Hepatocyte (in vitro differentiated cells): ENCODE results near the gene VPS9D1. TPM values are rescaled to one million over a fixed set of nuclear protein-coding genes. Genes with fewer than 3 reads are reported as not detected.

ENCODE experiments used
- DNase-seq: peaks from one replicate; pipeline ENCODE4 v3.0.0-alpha.2; 2016; ENCODE audit warnings: low spot score
- H2AFZ ChIP-seq: fragments of 200-600 bp; sonication (generic); 2 replicates; pipeline ENCODE4 v1.6.0; 2016; ENCODE audit warnings: antibody characterized with exemption, mild to moderate bottlenecking
- H3K27ac ChIP-seq: fragments of 200-600 bp; sonication (generic); 2 replicates; pipeline ENCODE4 v1.5.1; 2016; ENCODE audit warnings: mild to moderate bottlenecking
- H3K27me3 ChIP-seq: fragments of 200-600 bp; sonication (generic); 2 replicates; pipeline ENCODE4 v1.6.1; 2016
- H3K36me3 ChIP-seq: fragments of 200-600 bp; sonication (generic); replicated peaks from 2 replicates; pipeline ENCODE4 v1.5.1; 2016; ENCODE audit warnings: low read depth; ENCODE audit not compliant: insufficient read depth
- H3K4me1 ChIP-seq: fragments of 200-600 bp; sonication (generic); 2 replicates; pipeline ENCODE4 v1.5.1; 2016; ENCODE audit warnings: mild to moderate bottlenecking, moderate library complexity; ENCODE audit not compliant: insufficient read depth
- H3K4me2 ChIP-seq: fragments of 200-600 bp; sonication (generic); 2 replicates; pipeline ENCODE4 v1.6.0; 2016
- H3K4me3 ChIP-seq: fragments of 200-600 bp; sonication (generic); 2 replicates; pipeline ENCODE4 v1.5.1; 2016; ENCODE audit warnings: mild to moderate bottlenecking
- H3K79me2 ChIP-seq: fragments of 200-600 bp; sonication (generic); 2 replicates; pipeline ENCODE4 v1.6.0; 2017; ENCODE audit warnings: mild to moderate bottlenecking
- H3K9me2 ChIP-seq: fragments of 200-600 bp; sonication (generic); replicated peaks from 2 replicates; pipeline ENCODE4 v1.6.0; 2017; ENCODE audit warnings: mild to moderate bottlenecking; ENCODE audit not compliant: insufficient read depth
- H3K9me3 ChIP-seq: fragments of 200-600 bp; sonication (generic); 2 replicates; pipeline ENCODE4 v1.5.1; 2016; ENCODE audit warnings: low read depth, mild to moderate bottlenecking
- H4K20me1 ChIP-seq: fragments of 200-600 bp; sonication (generic); 2 replicates; pipeline ENCODE4 v1.6.0; 2016; ENCODE audit warnings: mild to moderate bottlenecking; ENCODE audit not compliant: insufficient read depth, poor library complexity, severe bottlenecking
- EZH2 ChIP-seq: fragments of 200-600 bp; sonication (generic); IDR thresholded peaks from 2 replicates; pipeline ENCODE4 v1.6.1; 2016; ENCODE audit warnings: antibody characterized with exemption, mild to moderate bottlenecking, borderline replicate concordance
- EZH2phosphoT487 ChIP-seq: fragments of 200-600 bp; sonication (generic); IDR thresholded peaks from one replicate; pipeline ENCODE4 v1.6.1; 2018; ENCODE audit warnings: antibody characterized with exemption, mild to moderate bottlenecking, low read depth, moderate library complexity; ENCODE audit not compliant: unreplicated experiment, severe bottlenecking
- WGBS: methylation state at CpG from one replicate; pipeline ENCODE4 v1.1.6; 2016; ENCODE audit warnings: low lambda C conversion rate; ENCODE audit errors: missing lambda C conversion rate; 5-methylcytosine and 5-hydroxymethylcytosine counted together
- polyA plus RNA-seq: library from polyadenylated mRNA; unstranded; fragments of >200 nt; fragmentation: Nextera tagmentation; extraction: Ambion mirVana; gene quantifications from 2 replicates; pipeline ENCODE4 v1.2.1, GENCODE V29; 2016
- total RNA-seq: library from RNA; depleted of rRNA; stranded (reverse); fragments of >200 nt; gene quantifications from 2 replicates; pipeline ENCODE4 v1.2.3, GENCODE V29; 2014
- TF ChIP-seq, protein P1 (sequence below): fragments of 200-600 bp; sonication (generic); IDR thresholded peaks from 2 replicates; pipeline ENCODE4 v1.5.1; 2016; ENCODE audit warnings: antibody characterized with exemption, mild to moderate bottlenecking; ENCODE audit not compliant: poor library complexity

Gene VPS9D1, protein sequence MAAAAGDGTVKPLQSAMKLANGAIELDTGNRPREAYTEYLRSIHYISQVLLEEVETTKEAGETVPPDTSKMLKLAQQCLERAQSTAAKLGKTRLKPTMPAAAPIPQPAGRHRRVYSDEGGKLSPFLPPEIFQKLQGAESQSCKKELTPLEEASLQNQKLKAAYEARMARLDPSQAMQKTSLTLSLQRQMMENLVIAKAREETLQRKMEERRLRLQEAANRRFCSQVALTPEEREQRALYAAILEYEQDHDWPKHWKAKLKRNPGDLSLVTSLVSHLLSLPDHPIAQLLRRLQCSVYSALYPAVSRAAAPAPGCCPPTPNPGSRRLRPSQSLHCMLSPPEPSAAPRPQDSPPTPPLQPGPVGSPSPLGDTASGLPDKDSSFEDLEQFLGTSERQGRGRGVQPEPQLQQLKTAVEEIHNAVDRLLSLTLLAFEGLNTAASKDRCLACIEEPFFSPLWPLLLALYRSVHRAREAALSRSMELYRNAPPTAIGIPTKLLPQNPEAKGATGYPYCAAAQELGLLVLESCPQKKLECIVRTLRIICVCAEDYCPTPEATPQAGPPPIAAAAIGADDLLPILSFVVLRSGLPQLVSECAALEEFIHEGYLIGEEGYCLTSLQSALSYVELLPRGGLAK
- total RNA-seq, result 8.0 and 13.8 TPM in 2 replicates
- 25.5 and 30.2 TPM in 2 replicates for polyA plus RNA-seq

DNA sequence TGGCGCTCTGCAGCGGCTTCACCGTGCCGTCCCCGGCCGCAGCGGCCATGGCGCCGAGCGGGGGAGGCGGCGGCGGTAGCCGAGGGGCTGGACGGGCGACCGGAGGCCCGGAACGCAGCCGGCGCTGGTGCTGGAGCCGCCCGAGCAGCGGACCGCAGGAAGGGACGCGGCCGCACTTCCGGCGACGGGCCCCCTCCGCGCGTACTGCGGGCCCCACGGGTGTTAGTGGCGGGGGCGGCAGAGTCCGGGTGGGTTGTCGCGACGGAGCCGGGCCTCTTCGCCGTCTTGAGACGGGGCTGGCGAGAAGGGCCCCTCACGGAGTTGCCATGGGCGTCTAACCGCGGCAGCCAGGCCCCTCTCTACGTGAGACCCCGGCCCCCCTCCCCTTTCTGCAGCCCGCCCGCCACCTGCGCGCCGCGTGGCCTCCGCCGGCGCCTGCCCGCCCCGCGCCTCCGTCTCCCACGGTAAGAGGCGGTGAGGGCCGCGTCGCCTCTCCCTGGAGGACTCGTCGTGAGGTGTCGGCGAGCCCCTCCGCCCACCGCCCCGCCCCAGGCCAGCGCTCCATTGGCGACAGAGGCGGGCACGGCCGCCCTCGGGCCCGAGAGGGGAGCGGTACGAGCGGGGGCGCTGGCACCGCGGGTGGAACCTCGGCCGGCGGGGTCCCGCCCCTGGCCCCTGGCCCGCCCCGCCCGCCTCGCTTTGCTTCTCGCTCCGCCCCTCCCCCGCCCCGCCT lies at the start of gene VPS9D1, which contains the start of gene ZNF276:
TSS of gene VPS9D1 (minus strand) at position 86 of the 733 bp plus-strand sequence. CDS start at position 49, 37 bp downstream.
TSS of gene ZNF276 (plus strand) at position 725 of the 733 bp plus-strand sequence. CDS start 104 bp downstream, outside the sequence.
- peak; percentile 95 for DNase-seq
- peak within 1 kb of the TSS; percentile 92 for H2AFZ ChIP-seq
- no peaks in the 10 kb centered on the region for H3K9me2 ChIP-seq
- no peaks in the 10 kb centered on the region for H3K9me3 ChIP-seq
- H3K4me2 ChIP-seq, result peak within 1 kb of the TSS; percentile 95
- WGBS, result 1% methylated on average over 34 of the region's 103 CpGs
- TF ChIP-seq EZH2phosphoT487, result no peak
- TF ChIP-seq EZH2, result no peak
- TF ChIP-seq, protein P1, sequence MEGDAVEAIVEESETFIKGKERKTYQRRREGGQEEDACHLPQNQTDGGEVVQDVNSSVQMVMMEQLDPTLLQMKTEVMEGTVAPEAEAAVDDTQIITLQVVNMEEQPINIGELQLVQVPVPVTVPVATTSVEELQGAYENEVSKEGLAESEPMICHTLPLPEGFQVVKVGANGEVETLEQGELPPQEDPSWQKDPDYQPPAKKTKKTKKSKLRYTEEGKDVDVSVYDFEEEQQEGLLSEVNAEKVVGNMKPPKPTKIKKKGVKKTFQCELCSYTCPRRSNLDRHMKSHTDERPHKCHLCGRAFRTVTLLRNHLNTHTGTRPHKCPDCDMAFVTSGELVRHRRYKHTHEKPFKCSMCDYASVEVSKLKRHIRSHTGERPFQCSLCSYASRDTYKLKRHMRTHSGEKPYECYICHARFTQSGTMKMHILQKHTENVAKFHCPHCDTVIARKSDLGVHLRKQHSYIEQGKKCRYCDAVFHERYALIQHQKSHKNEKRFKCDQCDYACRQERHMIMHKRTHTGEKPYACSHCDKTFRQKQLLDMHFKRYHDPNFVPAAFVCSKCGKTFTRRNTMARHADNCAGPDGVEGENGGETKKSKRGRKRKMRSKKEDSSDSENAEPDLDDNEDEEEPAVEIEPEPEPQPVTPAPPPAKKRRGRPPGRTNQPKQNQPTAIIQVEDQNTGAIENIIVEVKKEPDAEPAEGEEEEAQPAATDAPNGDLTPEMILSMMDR, result no peak
- H3K27ac ChIP-seq, result peak within 1 kb of the TSS; percentile 99
- peaks cover 22% of the 10 kb centered on the region for H3K4me1 ChIP-seq
- no peaks in the 10 kb centered on the region for H3K36me3 ChIP-seq
- H3K27me3 ChIP-seq, result no peaks in the 10 kb centered on the region
- peaks cover 35% of the 10 kb centered on the region for H3K79me2 ChIP-seq
- H3K4me3 ChIP-seq, result peak within 1 kb of the TSS; percentile 93
- H4K20me1 ChIP-seq, result peaks cover 28% of the 10 kb centered on the region

DNA sequence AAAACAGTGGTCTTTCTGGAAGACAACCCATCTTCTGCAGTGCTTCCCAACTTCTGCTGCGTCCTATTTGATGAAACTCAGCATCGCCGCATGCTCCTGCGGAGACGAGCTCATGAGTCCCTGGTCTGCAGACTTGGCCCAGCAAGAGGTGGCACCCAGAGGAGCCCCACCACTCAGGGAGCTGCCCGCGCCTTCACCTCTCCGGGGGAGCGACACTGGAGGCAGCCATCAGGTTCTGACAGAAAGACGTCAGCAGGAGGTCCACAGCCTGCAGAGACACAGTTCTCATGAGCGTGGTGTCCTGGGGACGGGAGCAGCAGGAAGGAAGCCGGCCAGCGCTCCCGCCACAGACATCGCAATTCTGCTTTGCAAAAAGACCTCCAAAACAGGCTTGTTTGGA lies 49.7 kb upstream of the VPS9D1 start:
- Histone ChIP-seq H4K20me1 (no peaks in the 10 kb centered on the region), H3K27me3 (no peaks in the 10 kb centered on the region), H3K4me2 (no peak overlapping the region), H3K36me3 (no peaks in the 10 kb centered on the region), H3K4me1 (no peaks in the 10 kb centered on the region), H3K27ac (no peak overlapping the region), H3K9me3 (no peaks in the 10 kb centered on the region), H3K4me3 (no peak overlapping the region), H3K79me2 (no peaks in the 10 kb centered on the region), H3K9me2 (no peaks in the 10 kb centered on the region), H2AFZ (no peak overlapping the region)
- no peak for DNase-seq
- 98% methylated on average over 16 of the region's 16 CpGs for WGBS
- TF ChIP-seq EZH2phosphoT487, result no peak
- no peak for TF ChIP-seq EZH2

DNA sequence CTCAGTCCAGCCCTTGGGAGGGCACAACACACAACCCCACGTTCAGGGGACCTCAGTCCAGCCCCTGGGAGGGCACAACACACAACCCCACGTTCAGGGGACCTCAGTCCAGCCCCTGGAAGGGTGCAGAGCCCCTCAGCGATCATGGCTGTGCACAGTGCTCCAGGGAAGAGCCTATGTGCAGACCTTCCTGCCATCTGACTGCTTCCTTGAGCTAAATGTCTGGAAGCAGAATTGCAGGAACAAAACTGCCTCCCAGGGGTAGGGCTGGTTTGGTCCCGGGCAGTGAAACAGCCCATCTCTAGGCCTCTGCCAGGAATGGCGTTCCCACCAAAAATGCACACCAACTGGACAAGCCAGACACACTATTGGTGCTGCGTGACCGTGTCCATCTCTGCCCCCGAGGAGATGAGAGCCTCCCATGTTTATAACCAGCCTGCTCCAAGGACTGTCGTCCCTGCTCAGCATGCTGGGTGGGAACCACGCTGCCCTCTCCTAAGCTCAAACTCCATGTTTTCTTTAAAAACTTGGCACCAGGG lies 44.7 kb upstream of the VPS9D1 start:
- H3K9me2 ChIP-seq, result no peaks in the 10 kb centered on the region
- no peaks in the 10 kb centered on the region for H3K79me2 ChIP-seq
- 97% methylated on average over 10 of the region's 10 CpGs for WGBS
- H3K4me1 ChIP-seq, result no peaks in the 10 kb centered on the region
- no peak overlapping the region for H3K4me2 ChIP-seq
- no peaks in the 10 kb centered on the region for H3K27me3 ChIP-seq
- H4K20me1 ChIP-seq, result no peaks in the 10 kb centered on the region
- TF ChIP-seq, protein P1, result no peak
- TF ChIP-seq EZH2, result no peak
- TF ChIP-seq EZH2phosphoT487, result no peak
- H2AFZ ChIP-seq, result no peak overlapping the region
- H3K4me3 ChIP-seq, result no peak overlapping the region
- H3K9me3 ChIP-seq, result no peaks in the 10 kb centered on the region
- DNase-seq, result no peak
- H3K36me3 ChIP-seq, result no peaks in the 10 kb centered on the region
- no peak overlapping the region for H3K27ac ChIP-seq
